AG10803 (cell line): ENCODE measurements around the gene WWOX.

Experiments
- DNase-seq: peaks from one replicate; pipeline ENCODE4 v3.0.0; 2010; ENCODE audit warnings: low read depth
- H3K4me3 ChIP-seq: 2 replicates; pipeline ENCODE4 v1.5.1; 2011; ENCODE audit warnings: mild to moderate bottlenecking, low read length, control low read depth
- TF ChIP-seq, protein P1 (sequence below): conservative IDR thresholded peaks from 2 replicates; pipeline ENCODE4 v1.5.1; 2011; ENCODE audit warnings: mild to moderate bottlenecking, low read length, control low read depth, inconsistent platforms

Gene WWOX

DNA sequence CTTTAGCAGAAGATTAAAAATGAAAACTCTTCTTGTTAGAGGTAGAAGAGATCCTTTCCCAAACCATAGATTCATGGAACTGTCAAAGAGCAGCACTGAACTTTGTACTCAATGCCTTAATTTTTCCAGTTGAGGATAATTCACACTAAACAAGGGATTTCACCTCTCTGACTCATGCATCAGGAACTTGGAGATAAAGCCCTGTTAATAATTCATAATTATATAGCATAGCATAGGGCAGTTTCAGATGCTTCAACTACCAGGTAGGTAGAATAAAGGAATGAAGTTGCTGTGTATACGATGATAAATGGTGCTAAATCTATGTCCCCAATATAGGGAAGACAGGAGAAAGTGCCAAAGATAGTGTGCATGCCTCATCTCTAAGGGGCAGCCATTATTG, 1050.7 kb downstream of the WWOX start:
- H3K4me3 ChIP-seq, result no peak overlapping the region
- TF ChIP-seq, protein P1, sequence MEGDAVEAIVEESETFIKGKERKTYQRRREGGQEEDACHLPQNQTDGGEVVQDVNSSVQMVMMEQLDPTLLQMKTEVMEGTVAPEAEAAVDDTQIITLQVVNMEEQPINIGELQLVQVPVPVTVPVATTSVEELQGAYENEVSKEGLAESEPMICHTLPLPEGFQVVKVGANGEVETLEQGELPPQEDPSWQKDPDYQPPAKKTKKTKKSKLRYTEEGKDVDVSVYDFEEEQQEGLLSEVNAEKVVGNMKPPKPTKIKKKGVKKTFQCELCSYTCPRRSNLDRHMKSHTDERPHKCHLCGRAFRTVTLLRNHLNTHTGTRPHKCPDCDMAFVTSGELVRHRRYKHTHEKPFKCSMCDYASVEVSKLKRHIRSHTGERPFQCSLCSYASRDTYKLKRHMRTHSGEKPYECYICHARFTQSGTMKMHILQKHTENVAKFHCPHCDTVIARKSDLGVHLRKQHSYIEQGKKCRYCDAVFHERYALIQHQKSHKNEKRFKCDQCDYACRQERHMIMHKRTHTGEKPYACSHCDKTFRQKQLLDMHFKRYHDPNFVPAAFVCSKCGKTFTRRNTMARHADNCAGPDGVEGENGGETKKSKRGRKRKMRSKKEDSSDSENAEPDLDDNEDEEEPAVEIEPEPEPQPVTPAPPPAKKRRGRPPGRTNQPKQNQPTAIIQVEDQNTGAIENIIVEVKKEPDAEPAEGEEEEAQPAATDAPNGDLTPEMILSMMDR, result no peak
- DNase-seq, result no peak

DNA sequence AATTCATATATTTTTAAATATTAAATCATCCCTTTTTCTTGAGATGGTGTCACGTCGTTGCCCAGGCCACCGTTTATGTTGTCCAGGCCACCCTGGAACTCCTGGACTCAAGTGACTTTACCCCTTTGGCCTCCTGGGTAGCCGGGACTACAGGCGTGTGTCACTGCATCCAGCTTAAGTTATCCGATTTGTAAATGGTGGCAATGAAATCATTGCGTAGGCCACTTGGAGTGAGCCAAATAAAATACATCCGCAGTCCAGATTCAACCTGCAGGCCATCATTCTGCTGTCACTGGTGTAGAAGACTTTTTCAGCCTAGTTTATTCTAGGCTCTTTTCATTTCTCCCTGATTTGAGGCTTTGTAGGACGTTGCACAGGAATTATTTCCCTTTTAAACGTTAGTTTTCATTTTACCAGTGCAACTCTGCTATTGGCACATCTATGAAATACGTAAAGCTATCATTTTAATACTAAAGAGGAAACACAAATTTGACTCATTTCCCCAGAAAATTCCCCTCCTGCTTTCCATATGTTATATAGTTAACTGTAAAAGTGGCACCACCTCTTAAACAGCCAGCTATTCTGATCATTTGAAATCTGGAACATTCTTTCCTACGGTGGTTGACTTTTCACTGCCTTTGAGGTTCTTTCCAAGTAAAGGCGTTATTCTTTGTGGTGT, 1051.3 kb downstream of the WWOX start:
- TF ChIP-seq, protein P1, result no peak
- DNase-seq, result no peak
- H3K4me3 ChIP-seq, result no peak overlapping the region

DNA sequence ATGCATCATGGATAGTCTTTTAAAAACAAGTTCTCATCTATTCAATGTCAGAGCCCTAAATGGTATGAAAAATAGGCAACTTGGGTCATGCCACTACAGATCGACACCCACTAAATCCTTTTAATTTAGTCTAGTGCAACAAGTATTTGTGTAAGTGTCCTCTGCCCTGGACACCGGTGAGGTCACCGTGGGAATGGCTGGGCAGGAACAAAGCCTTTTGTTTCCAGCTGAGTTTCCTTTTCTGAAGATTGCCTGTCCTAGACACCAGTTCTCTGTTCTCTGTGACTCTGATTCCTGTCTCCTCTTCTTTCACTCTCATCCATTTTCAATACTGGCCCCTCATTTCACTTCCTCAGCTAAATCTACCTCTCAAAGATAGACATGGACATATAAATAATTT, 1054.6 kb downstream of the WWOX start:
- no peak overlapping the region for H3K4me3 ChIP-seq
- no peak for DNase-seq
- TF ChIP-seq, protein P1, result no peak

DNA sequence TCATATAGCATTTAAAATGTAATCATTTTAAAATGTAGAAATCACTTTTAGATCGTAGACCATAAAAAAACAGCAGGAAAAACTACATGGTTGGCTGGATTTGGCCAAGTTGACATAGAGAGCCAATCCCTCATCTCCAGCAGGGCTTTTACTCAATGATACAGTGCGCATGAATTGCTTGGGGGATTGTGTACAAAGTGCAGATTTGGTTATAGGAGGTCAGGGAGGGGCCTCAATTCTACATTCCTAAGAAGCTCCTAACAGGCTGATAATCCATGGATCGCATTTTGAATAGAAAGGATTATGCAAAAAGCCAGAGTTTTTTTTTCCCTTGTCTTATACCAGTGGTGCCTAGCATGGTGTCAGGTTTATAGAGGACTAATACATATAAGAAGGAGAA, 1056.0 kb downstream of the WWOX start:
- TF ChIP-seq, protein P1, result no peak
- no peak overlapping the region for H3K4me3 ChIP-seq
- DNase-seq, result no peak

DNA sequence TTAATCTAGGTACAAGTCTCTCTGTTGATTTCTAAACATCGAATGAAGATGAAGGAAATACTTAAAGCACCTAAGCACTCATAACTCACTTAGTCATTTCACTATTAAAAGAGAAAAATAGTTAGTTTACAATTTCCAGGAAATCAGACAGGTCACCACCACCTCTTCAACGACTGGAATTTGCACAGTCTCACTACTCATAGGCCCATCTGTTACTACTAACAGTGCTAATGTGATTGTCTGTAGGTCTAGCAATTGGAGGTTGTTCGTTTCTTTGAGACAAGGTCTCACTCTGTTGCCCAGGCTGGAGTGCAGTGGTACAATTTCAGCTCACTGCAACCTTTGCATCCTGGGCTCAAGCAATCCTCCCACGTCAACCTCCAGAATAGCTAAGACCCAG, 1056.5 kb downstream of the WWOX start:
- TF ChIP-seq, protein P1, result no peak
- DNase-seq, result no peak
- H3K4me3 ChIP-seq, result no peak overlapping the region

DNA sequence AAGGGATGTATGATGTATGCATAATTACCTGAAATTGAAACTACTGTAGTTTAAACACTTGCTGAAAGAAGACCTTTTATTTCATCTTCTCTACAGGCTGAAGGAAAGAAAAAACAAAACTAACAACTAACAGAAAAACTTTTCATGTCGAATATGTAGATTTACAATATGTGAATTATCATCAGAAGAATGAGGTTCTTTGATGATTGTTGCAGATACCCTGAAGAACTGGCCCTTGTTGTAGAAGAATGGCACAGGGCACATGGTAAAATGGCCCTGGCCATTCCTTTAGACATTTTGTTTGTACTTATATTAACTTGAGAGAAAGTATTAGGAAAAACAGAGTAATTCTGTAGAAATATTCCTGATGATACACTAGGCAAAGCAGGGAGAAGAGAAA, 1057.3 kb downstream of the WWOX start:
- DNase-seq, result no peak
- H3K4me3 ChIP-seq, result no peak overlapping the region
- TF ChIP-seq, protein P1, result no peak

DNA sequence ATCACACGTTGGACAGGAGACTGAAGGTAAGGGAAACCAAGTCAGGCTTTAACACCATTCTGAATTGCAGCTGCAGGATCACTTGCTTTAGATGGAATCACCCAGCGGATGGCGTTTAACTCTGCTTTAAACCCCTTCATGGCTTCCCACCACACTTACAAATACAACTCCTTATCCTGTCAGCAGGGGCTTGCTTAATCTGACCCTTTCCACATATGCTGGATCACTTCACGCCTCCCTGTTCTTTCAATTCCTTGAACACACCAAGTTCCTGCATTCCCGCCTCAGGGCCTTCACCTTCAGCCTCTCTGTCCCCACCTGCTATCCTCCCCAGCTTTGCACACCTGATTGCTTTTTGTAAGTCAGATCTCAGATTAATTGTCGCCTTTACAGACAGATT, 1058.9 kb downstream of the WWOX start:
- H3K4me3 ChIP-seq, result no peak overlapping the region
- no peak for DNase-seq
- TF ChIP-seq, protein P1, result no peak
